Measurements from ENCODE around the gene VN1R5.

The VN1R5 gene

GRCh38 chr1:247301176-247301540 is 45.3 kb downstream of the VN1R5 start:
- no peak for DNase-seq (ENCODE audit: low spot score)

DNA sequence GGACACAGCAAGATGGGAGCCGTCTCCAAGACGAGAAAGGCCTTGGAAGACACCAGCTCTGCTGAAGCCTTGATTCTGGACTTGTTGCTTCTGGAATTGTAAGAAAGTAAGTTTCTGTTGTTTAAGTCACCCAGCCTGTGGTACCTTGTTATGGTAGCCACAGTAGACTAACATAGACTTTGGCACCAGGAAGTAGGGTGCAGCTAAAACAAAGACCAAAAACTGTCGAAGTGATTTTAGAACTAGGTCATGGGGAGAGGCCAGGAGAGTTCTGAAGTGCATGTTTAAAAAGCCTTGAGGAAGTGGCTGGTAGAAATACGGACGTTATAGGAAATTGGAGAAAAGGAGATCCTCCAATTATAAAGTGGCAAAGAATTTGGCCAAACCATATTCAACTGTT is 47.3 kb downstream of the VN1R5 start:
- no peak for DNase-seq (ENCODE audit: low spot score)

GRCh38 chr1:247304031-247304430 is 48.2 kb downstream of the VN1R5 start:
- no peak for DNase-seq (ENCODE audit: low spot score)

Data from globus pallidus (tissue), 1 donor.